HG02973 (cell line): ENCODE measurements around the gene ASAP2.
A peak's percentile ranks its signal among the peaks of the same experiment; 100 is the strongest.

Experiments
- ATAC-seq: cut with Tn5 transposase; IDR thresholded peaks from one replicate; pipeline ENCODE4 v1.9.1; 2021; ENCODE audit warnings: moderate library complexity; ENCODE audit not compliant: unreplicated experiment

The ASAP2 gene

DNA sequence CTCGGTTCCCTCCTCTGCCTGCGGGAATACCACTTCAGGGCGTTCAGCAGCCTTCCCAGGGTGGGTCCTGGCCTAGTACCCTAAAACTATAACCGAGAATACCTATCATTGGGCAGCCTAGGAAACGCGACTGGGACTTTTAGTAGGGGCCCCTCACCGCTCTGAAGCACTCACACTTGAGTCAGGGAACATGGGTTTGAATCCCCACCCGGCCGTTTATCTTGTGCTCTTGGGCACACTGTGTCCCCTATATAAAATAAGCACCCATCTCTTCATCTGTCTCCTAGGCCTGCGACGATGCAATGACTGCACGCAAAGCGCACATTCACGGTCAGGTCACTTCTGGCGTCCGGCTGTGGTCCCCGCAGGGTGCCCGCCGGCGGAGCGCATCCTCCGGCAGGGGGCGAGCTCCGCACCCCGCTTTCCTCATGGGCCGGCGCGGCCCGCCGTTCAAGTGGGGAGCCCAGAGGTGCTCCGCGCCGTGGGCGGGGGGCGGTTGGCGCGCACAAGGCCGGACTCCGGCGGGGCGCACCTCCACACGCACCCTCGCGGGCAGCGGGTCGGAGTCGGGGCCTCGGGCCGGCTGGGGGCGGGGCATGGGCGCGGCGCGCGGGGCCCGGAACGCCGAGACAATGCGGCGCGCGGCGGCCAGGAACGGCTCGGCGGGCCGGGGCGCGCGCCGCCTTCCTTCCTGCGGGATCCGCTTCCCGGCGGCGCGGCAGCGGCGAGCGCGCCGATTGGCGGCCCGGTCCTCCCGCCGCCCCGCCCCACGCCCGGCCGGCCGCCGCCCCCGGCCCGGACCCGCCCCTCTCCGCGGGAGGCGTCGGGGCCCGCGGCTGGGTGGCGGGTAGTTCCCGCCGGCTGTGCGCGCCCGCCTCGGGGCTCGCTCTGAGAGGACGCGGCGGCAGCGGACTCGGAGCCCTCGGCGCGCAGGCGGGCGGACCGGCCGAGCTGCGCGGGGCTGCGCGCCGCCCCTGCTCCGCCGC is at the start of gene ASAP2:
TSS of gene ASAP2 (plus strand) at position 850 of the 986 bp plus-strand sequence. CDS start 293 bp downstream, outside the sequence.
- no peak for ATAC-seq

- ATAC-seq, result no peak
Observed at GRCh38 chr2:9158786-9159779, 47.5 kb upstream of the ASAP2 start.

DNA sequence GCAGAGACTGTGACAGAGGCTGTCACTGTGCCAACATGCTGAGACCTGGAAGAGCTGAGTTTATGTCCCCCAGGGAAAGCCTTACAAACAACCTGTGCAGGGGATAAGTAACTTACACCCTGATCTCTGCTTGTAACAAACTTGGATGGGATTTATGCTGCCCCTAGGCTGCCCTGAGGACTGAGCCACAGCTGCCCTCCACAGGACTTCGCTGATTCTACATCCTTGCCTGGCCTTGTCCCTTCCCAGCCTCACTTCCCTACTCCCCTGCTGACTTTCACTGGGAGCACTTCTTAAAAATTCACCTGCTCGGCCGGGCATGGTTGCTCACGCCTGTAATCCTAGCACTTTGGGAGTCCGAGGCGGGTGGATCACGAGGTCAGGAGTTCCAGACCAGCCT is 45.9 kb upstream of the ASAP2 start:
- no peak for ATAC-seq

DNA sequence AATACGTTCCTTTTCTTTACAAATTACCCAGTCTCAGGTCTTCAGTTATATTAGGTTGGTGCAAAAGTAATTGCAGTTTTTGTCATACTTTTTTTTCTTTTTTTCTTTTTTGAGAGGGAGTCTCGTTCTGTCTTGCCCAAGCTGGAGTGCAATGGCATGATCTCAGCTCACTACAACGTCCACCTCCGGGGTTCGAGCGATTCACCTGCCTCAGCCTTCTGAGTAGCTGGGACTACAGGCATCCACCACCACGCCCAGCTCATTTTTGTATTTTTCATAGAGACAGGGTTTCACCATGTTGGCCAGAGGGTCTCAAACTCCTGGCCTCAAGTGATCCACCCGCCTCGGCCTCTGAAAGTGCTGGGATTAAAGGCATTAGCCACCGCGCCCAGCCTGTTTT is 43.8 kb upstream of the ASAP2 start:
- no peak for ATAC-seq

- no peak for ATAC-seq
Observed at GRCh38 chr2:9163306-9164111, 43.1 kb upstream of the ASAP2 start.

- no peak for ATAC-seq
Observed at GRCh38 chr2:9164112-9164608, 42.5 kb upstream of the ASAP2 start.

DNA sequence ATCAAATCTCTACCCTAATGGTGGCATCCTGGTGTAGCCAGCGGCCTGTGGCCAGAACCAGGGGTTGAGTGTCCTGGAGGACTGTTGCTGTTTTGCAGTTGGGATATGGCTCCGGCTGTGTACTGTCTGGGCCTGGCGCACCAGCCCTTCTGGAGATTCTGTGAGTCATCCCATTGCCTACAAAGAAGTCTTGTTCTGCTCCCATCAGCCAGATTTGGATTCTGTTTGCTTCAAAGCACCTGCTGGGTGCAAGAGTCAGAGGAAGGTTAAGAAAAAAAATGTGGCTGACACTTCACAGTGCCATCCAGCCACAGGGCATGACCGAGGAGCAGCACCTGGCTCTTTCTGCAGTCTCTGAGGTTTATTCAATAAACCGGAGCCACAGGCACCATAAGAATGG is 41.0 kb upstream of the ASAP2 start:
- ATAC-seq, result no peak

- no peak for ATAC-seq
Observed at GRCh38 chr2:9166579-9167377, 39.8 kb upstream of the ASAP2 start.

DNA sequence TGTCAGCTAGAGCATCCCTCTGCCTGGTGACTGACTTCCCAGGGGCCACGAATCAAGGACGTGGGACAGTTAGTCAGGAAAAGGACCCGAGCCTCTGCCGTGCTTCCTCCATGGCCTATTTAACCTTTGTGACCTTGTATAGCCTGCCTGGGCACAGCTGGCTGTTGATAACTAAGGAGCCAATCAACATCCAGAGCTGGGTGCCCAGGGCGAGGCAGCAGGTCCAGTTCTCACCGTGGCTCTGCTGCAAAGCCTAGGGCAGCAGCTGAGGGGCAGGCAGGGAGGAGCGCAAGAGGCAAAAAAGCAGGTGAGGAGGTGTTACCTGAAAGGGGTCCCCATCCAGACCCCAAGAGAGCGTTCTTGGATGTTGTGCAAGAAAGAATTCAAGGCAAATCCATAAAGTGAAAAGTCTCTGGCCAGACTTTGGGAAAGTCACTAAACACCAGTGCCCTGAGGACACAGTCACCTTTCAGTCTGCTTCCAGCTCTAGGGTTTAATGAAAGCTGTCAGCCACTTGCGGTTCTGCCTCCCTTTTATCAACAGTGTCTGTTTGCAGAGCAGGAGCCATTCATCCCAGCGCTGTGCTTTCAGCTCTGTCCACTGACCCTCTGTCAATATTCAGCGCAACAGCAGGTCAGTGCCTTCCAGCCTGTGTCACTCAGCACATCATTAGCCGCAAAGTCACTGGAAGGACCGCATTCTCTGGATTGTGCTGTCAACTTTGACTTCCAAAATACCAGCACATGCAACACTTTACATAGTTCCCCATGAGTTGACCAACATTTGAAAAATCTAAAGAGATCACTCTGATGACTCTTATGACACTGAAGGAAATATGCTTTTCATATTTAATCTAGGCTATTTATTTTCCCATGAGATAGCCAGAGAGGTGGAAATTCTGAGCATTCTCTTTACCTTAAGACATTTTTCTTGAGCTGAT is 38.6 kb upstream of the ASAP2 start:
- no peak for ATAC-seq

GRCh38 chr2:9168821-9169221 is 37.8 kb upstream of the ASAP2 start:
- ATAC-seq, result no peak

DNA sequence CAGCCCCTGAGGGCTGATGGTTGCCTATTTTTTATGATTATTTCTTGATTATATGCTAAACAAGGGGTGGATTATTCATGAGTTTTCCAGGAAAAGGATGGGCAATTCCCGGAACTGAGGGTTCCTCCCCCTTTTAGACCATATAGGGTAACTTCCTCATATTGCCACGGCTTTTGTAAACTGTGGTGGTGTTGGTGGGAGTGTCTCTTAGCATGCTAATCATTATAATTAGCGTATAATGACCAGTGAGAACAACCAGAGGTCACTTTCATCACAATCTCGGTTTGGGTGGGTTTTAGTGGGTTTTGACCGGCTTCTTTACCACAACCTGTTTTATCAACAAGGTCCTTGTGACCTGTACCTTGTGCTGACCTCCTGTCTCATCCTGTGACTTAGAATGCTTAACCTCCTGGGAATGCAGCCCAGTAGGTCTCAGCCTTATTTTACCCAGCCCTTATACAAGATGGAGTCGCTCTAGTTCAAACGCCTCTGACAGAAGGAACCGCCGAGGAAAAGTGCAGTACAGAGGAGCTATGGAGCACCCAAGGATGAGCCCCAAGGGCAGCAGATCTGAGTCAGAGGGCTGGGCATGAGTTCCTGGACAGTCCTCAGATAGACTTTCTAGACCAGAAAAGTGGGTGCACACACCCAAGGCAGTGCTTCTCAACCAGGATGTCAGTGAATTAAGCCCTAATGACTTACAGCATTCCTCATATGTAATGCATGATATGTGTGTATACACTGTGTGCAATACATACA is 37.1 kb upstream of the ASAP2 start:
- ATAC-seq, result no peak

GRCh38 chr2:9170458-9171130 is 36.0 kb upstream of the ASAP2 start:
- no peak for ATAC-seq

- ATAC-seq, result no peak
Observed at GRCh38 chr2:9174771-9175437, 31.7 kb upstream of the ASAP2 start.

- peak; percentile 62 for ATAC-seq
Observed at GRCh38 chr2:9178110-9178903, 28.3 kb upstream of the ASAP2 start.

- peak; percentile 61 for ATAC-seq
Observed at GRCh38 chr2:9178904-9179571, 27.6 kb upstream of the ASAP2 start.
